Medulla oblongata (tissue), 1 donor: Measurements from ENCODE around the gene NME3.
A peak's percentile ranks its signal among the peaks of the same experiment; 100 is the strongest.

ENCODE experiments used
- DNase-seq: peaks from one replicate; pipeline ENCODE4 v3.0.0-alpha.2; 2015; ENCODE audit errors: extremely low spot score

NME3 gene

DNA sequence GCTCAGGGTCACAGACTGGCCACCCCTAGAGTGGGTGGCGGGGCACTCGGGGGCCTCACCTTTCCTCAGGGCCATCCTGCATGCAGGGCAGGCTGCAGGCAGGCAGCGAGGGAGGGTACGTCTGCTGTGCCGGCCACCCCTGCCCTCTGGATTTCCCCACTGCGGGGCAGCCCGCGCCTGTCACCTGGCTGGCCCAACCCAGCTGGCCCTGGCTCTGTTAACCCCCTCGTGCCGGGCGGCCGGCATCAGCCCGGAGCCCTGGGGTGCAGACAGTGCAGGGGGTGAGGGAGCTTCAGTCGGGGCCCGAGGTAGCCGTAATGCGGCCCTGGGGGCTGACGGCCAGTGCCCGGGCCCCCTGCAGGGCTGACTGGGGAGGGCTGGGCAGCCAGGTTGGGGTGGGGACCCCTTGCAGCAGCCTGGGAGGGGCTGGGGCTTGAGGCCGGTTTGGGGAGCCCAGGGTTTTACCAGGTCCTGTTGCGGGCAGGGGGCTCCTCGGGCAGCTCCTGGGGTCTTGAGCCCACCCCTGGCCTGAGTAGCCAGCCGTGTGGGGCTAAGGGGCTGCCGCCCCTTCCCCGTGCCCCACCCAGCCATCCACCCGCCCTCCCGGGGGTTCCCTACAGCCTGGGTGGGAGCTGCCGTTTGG lies 22.4 kb upstream of the NME3 start, which contains the start of gene IGFALS:
IGFALS (minus strand) TSS at position 128 of the 643 bp plus-strand sequence; CDS start at position 75, 53 bp downstream.
- no peak for DNase-seq

DNA sequence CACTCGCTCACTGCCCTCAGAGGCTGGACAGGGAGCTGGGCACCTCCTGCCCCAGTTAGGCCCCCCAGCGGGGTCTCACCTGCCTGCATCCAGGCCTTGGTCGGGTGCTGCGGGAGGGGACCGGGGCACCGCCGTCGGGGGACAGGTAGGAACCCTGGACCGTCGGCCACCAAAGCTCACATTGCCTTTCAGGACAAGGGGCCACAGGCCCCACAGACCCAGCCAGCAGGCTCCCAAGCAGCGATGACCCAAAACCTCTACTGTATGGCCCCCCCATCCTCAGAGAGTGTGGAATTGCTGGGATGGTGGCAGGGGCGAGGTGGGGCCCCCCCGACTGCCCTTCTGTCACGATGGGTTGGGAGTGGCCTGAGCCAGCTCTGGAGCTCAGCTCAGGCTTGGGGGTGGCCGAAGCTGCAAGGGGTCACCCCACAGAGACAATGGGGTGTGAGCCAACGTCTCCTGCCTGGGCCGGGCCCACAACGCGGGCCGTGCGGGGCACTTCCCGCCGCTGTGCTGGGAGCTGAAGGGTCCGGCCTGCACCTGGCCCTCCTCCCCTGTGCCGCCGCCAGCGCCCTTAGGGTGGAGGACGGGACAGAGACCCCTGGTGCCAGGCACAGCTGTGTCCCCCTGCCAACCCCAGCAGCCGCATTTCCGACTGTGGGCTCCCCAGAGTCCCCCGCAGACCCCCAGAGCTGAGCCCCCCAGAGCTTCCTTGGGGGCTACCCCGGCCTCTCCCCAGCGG lies 21.7 kb upstream of the NME3 start:
- DNase-seq, result no peak

DNA sequence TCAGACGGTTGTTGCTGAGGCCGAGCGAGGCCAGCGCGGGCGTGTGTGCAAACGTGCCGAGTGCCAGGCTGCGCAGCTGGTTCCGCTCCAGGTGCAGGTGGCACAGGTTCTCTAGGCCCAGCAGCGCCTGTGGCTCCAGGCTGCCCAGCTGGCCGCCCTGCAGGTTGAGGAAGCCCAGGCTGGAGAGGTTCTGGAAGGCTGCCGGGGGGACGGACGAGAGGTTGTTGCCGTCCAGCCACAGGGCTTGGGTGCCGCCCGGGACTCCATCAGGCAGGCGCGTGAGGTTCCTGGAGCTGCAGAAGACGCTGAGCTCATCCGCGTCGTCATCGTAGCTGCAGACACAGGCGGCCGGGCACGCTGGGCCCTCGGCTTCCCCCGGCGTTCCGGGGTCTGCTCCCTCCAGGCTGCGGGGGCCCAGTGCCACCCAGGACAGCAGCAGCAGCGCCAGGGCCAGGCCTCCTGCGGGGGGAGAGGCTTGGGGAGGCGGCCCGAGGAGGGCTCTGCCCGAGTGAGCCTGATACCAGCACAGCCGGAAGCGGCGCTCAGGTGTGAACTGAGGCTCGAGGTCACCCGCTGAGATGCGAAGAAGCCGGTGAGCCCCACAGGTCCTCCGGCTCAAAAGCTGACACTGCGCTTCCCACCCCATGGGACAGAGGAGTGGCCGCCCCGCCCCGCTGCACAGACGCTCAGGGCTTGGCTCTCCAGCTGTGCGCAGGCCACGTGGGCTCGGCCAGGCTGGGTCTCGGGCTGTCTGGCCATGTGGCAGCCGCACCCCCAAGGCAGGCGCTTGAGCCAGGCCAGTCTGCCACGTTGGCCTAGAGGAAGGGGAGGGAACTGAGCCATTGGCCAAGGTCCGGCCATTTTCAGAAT lies 20.8 kb upstream of the NME3 start:
- DNase-seq, result no peak

DNA sequence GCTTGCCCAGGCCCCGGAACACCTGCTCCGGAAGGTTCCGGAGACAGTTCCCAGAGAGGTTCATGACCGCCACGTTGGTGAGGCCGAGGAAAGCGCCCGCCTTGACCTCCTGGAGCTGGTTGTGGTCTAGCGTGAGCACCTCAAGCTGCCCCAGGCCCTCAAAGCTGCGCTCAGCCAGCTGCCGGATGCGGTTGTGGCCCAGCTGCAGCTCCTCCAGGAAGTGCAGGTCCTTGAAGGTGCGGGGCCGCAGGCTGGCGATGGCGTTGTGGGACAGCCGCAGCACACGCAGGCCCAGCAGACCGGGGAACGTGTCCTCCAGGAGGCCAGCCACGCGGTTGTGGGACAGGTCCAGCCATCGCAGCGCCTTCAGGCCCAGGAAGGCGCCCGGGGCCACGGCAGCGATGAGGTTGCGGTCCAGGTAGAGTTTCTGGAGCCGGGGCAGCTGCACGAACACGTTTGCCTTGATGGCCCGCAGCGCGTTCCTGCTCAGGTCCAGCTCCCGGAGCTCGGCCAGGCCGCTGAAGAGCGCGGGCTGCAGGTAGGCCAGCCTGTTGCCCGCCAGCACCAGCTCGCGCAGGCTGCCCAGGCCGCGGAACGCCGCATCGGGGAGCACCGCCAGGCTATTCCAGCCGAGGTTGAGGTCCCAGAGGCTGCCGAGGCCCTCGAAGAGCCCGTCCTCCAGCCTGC lies 20.1 kb upstream of the NME3 start:
- DNase-seq, result no peak

DNA sequence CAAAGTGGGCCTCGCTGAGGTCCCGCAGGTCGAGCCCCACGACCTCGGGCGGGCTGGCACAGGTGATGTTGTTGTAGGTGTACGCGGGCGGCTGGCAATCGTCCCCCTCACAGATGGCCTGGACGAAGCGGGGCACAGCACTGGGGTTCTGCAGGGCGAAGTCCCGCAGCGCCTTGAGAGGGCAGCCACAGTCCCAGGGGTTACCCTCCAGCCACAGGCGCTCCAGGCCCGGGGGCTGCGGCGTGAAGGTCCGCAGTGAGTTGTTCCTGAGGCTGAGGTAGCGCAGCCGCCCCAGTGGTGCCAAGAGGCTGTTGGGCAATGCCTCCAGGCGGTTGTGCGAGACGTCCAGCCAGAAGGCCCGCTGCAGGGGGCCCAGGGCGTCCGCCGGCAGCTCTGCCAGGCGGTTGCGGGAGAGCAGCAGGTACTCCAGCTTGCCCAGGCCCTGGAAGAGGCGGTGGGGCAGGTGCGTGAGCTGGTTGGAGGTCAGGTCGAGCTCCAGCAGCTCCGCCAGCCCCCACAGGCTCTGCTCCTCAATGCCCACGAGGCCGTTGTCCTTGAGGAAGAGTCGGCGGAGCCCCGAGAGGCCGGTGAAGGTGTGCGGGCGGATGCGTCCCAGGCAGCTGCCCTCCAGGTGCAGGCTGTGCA lies 19.4 kb upstream of the NME3 start:
- DNase-seq, result no peak

DNA sequence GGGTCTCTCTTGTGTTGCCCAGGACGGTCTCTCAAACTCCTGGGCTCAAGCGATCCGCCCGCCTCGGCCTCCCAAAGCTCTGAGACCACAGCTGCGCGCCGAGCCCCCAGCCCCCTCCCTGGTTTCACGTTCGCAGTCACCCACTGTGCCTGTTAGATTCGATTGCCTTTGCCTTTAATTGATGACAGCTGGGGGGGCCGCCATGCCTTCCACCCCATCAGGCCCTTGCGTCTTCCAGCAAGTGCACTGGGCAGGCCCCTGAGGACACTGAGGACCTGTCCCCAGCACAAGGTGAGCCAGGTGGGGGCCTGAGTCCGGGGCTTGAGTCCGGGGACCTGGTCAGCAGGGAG lies 18.9 kb upstream of the NME3 start:
- no peak for DNase-seq

DNA sequence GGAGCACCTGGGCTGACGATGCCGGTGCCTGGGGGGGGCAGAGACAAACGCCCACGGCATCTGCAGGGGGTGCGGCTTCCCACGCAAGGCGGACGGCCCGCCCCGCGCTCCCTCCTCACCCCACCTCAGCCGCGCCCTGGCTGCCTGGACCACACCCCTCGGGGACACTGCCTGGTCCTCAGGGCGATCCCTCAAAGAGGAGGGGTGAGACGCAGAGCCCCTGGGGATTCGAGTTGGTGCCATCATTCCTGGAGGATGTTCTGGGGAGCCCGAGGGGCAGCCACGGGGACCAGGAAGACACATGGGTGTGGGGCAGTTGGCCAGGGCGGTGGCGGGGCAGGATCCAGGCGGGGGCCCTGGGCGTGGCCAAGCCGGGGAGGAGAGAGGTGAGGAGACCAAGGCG lies 18.3 kb upstream of the NME3 start:
- DNase-seq, result no peak

DNA sequence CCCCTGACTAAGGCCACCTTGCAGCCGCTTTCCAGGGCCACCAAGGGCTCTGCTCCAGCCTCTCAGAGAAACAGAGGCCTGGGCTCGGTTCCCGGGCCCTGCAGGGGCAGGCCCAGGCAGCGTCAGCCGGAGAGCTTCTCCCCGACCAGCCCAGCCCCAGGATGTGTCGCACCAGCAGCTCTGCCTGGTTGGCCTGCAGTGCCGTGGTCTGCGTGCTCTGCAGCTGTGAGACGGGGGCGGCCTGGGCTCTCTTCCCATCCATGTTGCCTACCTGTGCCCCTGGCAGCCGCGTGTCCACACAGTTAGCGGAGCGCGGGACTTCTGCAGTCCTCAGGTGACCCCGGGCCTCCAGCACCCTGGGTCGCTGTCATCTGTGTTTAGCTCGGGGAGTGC lies 17.4 kb upstream of the NME3 start:
- DNase-seq, result no peak

DNA sequence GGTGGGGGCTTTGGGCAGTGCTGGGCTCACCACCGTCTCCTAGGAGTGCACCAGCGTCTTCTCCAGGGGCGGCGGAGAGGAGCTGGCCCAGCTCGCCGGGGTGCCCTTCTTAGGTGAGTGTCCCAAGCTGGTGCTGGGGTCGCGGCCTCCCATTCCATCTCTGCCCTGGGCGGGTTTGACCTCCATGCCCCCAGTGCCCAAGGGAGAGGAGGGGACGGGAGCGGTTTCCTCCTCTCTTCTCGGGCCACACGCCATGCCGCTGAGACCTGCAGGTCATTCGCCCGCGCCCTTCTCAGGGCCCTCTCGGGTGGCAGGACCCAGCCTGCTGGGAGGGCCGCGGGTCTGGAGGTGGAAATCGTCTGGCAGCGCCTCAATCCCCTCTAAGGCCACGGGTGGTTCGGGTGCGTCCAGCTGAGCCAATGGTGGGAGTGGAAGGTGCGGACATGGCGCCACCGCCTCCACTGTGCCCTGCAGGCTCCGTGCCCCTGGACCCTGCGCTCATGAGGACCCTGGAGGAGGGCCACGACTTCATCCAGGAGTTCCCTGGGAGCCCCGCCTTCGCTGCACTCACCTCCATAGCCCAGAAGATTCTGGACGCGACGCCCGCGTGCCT lies 16.9 kb upstream of the NME3 start:
- DNase-seq, result no peak

DNA sequence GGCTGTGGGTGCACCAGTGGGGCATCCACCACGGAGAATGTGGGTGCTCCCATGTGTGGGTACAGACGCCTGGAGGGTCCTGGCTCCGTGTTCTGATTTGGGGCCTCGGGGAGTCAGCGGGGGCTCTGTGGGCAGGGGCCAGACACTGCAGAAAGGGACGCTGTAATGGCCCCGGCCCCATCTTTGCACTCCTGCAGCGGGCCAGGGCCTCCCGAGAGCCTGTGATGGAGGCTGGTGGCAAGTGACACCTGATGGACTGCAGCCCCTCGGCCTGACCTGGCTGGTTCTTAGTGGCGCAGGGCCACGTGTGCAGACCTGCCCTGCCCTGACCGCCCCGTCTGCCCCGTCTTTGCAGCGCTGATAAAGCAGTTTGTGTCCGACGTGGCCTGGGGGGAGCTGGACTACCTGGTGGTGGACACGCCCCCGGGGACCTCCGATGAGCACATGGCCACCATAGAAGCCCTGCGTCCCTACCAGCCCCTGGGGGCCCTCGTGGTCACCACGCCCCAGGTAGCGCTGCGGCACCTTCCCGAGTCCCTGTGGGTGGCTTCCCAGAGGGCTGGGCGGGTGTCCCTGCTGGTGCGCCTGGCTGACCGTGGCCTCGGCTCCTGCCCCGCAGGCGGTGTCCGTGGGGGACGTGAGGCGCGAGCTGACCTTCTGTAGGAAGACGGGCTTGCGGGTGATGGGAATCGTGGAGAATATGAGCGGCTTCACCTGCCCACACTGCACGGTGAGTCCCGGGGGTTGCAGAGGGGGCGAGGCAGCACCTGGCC lies 16.2 kb upstream of the NME3 start:
- DNase-seq, result no peak

DNA sequence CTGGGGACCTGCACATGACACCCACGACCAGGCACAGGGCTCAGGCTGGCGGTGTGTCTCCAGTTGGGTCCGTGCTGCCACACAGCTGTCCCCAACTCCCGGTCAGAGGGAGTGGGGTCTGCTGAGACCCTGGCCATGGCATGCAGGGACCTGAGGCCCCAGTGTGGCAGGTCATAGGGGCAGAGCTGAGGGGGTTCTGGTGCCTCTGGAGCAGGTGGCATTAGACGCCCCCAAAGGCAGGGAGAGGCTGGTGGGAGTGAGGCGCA lies 15.6 kb upstream of the NME3 start:
- no peak for DNase-seq

DNA sequence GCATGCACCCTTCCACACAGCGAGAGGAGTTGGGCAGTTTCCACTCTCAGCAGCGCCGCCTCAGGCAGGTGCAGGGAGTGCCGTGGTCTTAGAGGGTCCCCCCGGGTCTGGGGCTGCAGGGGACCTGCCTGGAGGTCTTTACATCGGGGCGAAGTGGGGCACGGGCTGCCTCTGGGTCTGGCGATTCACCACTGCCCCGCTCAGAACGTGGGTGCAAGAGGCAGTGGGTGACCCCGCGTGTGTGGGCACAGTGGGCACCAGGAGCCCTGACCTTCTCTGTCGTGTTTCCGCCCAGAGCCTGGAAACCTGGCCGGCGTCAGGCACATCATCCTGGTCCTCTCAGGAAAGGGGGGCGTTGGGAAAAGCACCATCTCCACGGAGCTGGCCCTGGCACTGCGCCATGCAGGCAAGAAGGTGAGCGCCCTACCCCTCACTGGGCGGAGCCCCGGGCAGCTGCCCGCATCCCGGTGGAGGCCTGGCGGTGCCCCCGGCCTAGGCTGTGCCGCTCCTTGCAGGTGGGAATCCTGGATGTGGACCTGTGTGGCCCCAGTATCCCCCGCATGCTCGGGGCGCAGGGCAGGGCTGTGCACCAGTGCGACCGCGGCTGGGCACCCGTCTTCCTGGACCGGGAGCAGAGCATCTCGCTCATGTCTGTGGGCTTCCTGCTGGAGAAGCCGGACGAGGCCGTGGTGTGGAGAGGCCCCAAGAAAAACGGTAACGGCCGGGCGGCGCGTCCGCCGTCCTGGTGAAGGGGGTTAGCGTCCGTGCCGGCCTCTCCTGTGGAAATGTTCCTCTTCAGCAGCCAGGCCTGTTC lies 15.1 kb upstream of the NME3 start:
- DNase-seq, result no peak

DNA sequence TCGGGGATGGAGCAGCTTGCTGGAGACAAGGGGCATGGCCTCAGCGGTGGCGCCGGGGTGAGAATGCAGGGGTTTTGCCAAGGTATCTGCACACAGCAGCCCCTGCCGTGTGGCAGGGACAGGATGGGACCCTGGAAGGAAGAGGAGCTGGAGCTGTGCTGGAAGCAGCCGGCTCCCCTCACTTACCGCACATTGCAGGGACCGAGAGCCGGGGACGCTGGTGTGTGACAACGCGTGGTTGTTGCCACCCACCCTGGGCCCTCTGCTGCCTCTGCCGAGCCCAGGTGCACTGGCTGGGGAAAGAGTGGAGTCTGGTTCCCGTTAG lies 14.5 kb upstream of the NME3 start:
- DNase-seq, result no peak

DNA sequence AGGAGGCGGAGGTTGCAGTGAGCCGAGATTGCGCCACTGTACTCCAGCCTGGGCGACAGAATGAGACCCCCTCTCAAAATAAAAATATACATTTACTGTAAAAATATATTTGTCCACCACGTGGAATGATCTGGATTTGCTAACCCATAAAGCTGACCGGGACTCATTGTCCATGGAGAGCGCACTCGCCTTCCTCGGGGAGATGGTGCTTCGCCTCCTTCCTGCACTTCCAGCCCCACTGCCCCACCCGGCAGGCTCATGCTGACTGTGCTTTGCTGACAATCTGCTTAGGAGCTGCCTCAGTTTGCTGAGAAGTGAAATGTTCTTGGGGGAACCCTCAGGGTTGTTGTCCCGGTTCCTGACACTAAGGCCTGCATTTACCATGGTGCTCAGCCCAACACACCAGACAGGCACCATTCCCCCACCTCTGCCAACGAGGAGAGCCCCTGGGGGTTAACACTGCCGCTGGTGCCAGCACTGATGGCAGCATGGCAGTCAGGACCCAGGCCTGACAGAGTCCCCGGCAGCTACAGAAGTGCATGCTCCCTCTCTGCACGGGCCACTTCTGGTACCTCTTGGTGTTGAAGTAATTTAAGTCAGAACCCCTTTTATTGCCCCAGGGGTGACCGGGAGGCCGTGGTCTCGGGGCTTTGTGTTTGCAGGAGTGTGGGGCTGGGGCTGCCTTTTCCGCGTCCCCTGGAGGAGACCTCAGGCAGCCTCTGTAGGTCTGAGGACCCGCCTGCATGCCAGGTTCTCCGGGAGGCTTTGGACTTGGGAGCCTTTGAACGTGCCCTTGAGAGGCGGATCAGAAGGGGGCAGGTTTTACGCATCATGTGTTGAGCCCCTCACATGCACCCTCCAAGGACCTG lies 13.9 kb upstream of the NME3 start:
- no peak for DNase-seq

DNA sequence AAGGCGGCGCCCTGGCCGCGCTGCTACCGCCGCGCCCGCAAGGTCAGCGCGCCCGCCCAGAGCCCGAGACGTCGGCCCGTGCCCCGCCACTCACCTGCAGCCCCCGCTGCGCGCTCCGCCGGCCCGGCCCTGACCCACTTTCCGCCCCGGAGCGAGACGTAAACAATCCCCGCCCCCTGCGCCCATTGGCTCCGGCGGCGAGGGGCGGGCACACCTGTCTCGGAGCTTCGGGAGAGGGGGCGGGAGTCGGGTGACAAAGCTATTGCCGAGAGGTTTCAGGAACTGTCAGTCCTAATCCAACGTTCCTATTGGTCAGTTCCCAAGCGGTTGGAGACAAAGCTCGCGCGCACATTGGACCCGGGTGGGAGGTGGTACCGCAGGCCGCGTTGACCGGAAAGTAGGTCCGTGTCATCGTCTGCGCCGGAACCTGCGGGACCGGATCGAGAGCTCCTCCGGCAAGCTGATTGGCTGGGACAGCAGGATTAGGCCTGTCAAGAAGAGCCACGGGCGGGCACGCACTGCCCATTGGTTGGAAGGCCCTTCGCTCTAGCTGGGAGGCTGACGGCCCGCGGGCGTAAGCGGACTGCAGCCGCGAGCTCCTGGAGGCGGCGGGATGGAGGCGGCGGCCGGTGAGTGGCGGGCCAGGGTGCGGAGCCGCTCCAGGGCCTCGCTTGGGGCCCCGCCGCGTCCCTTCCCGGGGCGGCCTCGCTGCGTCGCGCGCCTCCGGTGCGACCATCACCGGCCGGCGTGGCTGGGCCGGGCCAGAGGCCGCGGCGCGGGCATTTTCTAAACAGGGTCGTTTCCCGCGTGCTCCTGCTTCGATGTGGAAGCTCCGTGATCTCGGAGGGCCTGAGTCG lies 11.3 kb upstream of the NME3 start, which contains the start of the genes NUBP2 and SPSB3:
NUBP2 (plus strand) TSS at position 553 of the 857 bp plus-strand sequence; CDS start at position 614, 61 bp downstream.
SPSB3 (minus strand) TSS at position 164 of the 857 bp plus-strand sequence. CDS start 1,088 bp downstream, outside the sequence.
- peak; percentile 100 for DNase-seq

DNA sequence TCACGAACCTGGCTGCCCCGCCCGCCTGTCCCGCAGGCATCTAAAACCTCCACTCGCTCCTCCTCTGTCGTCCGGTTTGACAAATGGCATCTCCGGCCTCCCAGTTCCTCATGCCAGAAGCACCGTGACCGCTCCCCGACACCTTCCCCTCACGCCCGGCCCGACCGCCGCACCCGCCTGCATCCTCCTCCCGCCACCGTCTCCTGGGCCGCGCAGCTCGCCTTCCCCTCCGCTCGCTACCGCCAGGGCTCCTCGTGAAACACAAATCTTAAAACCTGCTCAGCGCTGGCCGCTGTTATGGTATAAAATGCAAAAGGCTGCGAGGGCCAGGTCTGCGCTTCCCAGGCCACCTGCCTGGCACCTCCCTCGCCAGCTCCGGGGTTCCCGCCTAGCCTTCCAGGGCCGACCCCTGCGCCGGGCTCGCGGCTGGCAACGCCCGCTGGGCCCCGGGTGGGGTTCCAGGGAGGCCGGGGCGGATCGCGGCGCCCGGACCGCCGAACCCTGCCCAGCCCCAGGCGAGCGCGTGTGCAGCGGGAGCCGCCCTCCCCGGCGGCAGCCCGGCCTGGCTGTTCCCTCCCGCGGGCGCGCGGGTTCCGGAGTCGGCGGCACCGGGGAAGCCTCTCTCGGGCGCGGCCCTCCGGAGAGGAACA lies 10.5 kb upstream of the NME3 start:
- DNase-seq, result no peak

DNA sequence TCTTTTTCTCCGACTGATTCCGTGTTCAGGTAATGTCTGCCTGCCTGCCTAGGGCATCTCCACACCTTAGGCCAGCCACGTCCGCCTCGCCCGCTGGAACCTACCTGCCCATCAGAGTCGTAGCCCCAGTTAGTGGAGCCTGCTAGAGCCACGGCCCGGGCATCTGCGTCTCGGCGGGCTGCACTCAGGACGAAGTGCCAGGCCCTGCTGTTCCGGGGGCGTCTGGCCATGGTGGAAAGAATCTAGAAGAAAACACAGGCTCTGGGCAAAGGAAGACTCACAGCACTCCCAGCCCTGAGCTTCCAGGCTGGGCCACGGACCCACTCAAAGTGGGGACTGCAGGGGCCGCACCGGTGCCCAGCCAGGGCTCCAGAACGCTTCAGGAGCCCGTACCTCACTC lies 9.9 kb upstream of the NME3 start:
- no peak for DNase-seq
